ENCODE measurements around the gene PSMG2.

DNA sequence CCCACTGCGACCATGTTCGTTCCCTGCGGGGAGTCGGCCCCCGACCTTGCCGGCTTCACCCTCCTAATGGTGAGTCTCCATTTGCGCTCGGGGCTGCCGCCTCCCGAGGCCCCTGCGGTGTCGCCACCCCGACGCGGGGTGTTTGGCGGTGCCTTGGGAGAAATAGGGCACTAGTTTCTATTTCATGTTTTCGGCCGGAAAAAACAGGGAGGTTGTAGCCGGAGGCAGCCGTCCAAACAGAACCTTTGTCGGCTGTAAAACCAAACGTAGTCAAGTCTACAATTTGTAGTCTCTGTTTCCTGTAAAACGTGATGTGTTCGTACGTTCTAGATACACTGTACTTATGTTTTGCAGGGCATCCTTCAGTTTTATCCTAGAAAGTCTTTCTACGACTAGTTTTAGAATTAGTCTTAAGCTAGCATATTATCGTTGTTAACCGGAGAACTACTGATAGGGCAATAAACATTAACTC is 290 bp downstream of the PSMG2 start:
- TF ChIP-seq, protein P1, sequence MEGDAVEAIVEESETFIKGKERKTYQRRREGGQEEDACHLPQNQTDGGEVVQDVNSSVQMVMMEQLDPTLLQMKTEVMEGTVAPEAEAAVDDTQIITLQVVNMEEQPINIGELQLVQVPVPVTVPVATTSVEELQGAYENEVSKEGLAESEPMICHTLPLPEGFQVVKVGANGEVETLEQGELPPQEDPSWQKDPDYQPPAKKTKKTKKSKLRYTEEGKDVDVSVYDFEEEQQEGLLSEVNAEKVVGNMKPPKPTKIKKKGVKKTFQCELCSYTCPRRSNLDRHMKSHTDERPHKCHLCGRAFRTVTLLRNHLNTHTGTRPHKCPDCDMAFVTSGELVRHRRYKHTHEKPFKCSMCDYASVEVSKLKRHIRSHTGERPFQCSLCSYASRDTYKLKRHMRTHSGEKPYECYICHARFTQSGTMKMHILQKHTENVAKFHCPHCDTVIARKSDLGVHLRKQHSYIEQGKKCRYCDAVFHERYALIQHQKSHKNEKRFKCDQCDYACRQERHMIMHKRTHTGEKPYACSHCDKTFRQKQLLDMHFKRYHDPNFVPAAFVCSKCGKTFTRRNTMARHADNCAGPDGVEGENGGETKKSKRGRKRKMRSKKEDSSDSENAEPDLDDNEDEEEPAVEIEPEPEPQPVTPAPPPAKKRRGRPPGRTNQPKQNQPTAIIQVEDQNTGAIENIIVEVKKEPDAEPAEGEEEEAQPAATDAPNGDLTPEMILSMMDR (IDR thresholded peaks at IDR 0.05; ENCODE audit: low read depth, low read length): no peak
- TF ChIP-seq POLR2A (IDR thresholded peaks at IDR 0.05; ENCODE audit: extremely low read depth, insufficient read length): no peak
- TF ChIP-seq, protein P2, sequence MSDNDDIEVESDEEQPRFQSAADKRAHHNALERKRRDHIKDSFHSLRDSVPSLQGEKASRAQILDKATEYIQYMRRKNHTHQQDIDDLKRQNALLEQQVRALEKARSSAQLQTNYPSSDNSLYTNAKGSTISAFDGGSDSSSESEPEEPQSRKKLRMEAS (IDR thresholded peaks at IDR 0.05; ENCODE audit: low read depth, low read length): no peak

All from NB4 (cell line).